ENCODE results near the gene COX5A. TPM values are rescaled to one million over a fixed set of nuclear protein-coding genes. Genes with fewer than 3 reads are reported as not detected.
A peak's percentile ranks its signal among the peaks of the same experiment; 100 is the strongest.

COX5A gene
- total and polyA plus RNA-seq, 12 donors: 60.9 to 330 (median 153) TPM

GRCh38 chr15:74902295-74903075 is 35.4 kb downstream of the COX5A start:
- peaks cover 0 to 51% of the 10 kb centered on the region in 2 donors for H3K36me3 ChIP-seq (replicated peaks in 1 of 2)
- no peak overlapping the region for H3K27ac ChIP-seq
- intact Hi-C loops (cut with DNase I): no loop called here

DNA sequence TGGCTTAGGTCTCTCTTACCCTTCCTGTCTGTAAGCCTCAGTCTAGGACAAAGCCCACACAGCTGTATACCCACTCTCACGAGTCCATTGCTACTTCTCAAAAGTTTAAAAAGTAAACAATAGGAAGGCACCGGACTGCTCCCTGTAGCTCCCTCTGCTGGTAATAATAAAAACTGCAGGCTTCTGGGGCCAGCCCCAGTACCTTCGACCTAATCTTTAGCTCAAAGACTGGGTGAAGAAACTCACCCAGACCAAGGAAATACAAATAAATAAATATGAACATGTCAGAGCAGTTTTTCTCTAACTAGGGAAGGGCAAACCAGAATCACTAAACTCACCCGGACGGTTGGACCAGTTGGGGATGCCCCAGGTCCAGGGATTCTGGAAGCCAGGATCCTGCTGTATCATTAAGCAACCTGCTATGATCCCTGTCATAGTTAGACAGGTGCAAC is 36.2 kb downstream of the COX5A start:
- H3K27ac ChIP-seq: no peak overlapping the region
- H3K4me3 ChIP-seq: no peak overlapping the region
- 14 to 19% (median 17%) methylated on average over 5 of the region's 5 CpGs for WGBS, 4 donors
- H3K36me3 ChIP-seq (replicated peaks in 1 of 2): peaks cover 0 to 57% of the 10 kb centered on the region in 2 donors
- peak; percentile 36 to 84 (median 60) for DNase-seq
- H3K9me3 ChIP-seq (replicated peaks in 1 of 3): no peaks in the 10 kb centered on the region
- H3K27me3 ChIP-seq: no peaks in the 10 kb centered on the region
- TF ChIP-seq POLR2A (IDR thresholded peaks at IDR 0.05): no peak
- peak; percentile 68 to 95 (median 85) for TF ChIP-seq CTCF (IDR thresholded peaks at IDR 0.05)
- peaks cover 6 to 27% of the 10 kb centered on the region in 2 donors for H3K4me1 ChIP-seq (replicated peaks in 1 of 2)
- intact Hi-C loops (cut with DNase I): no loop called here

More at GRCh38 chr15:74902295-74903075, 35.4 kb downstream of the COX5A start:
- Histone ChIP-seq H3K4me3 (no peak overlapping the region), H3K9me3 (replicated peaks in 1 of 3) (no peaks in the 10 kb centered on the region), H3K27me3 (no peaks in the 10 kb centered on the region), H3K4me1 (replicated peaks in 1 of 2) (peaks cover 6 to 31% of the 10 kb centered on the region in 2 donors)
- TF ChIP-seq CTCF (IDR thresholded peaks at IDR 0.05) (no peak), POLR2A (IDR thresholded peaks at IDR 0.05) (no peak)
- 79 to 92% (median 85%) methylated on average over 3 to 4 of the region's 4 CpGs for WGBS, 4 donors
- DNase-seq: no peak

- Histone ChIP-seq H3K4me3 (no peak overlapping the region), H3K9me3 (replicated peaks in 1 of 3) (no peaks in the 10 kb centered on the region), H3K4me1 (replicated peaks in 1 of 2) (peaks cover 1 to 8% of the 10 kb centered on the region in 2 donors), H3K36me3 (replicated peaks in 1 of 2) (peaks cover 0 to 56% of the 10 kb centered on the region in 2 donors), H3K27me3 (no peaks in the 10 kb centered on the region), H3K27ac (no peak overlapping the region)
- intact Hi-C loops (cut with DNase I): loop anchor here in 1 of 2 donors (10.0 kb wide), 1 partner anchor 52 kb away; the partner anchor contains the start of gene ULK3
- WGBS, 4 donors: 68 to 100% (median 72%) methylated on average over 1 to 6 of the region's 6 CpGs
- no peak for TF ChIP-seq POLR2A (IDR thresholded peaks at IDR 0.05)
- no peak for TF ChIP-seq CTCF (IDR thresholded peaks at IDR 0.05)
- DNase-seq: no peak
These were observed 40.6 kb downstream of the COX5A start for GRCh38 chr15:74897300-74897701.

- WGBS, 4 donors: 87 to 93% (median 91%) methylated on average over 3 of the region's 3 CpGs
- H3K9me3 ChIP-seq (replicated peaks in 1 of 3): no peaks in the 10 kb centered on the region
- peaks cover 11 to 17% of the 10 kb centered on the region in 2 donors for H3K4me1 ChIP-seq (replicated peaks in 1 of 2)
- TF ChIP-seq CTCF (IDR thresholded peaks at IDR 0.05) (no peak), POLR2A (IDR thresholded peaks at IDR 0.05) (no peak)
- no peak overlapping the region for H3K27ac ChIP-seq
- intact Hi-C loops (cut with DNase I): loop anchor here in 1 of 2 donors (10.0 kb wide), 1 partner anchor 52 kb away; the partner anchor contains the start of gene ULK3
- DNase-seq: no peak
- H3K27me3 ChIP-seq: no peaks in the 10 kb centered on the region
- peaks cover 0 to 57% of the 10 kb centered on the region in 2 donors for H3K36me3 ChIP-seq (replicated peaks in 1 of 2)
- no peak overlapping the region for H3K4me3 ChIP-seq
These were observed 41.6 kb downstream of the COX5A start for GRCh38 chr15:74896316-74896715.
